NCI-H1105 (cell line): Measurements from ENCODE around the gene ARHGAP42.

ENCODE experiments used
- DNase-seq: peaks from one replicate; lab custom pipeline; 2025; lab: John Stamatoyannopoulos, UW

Gene ARHGAP42

GRCh38 chr11:101028644-101029043, 341.6 kb downstream of the ARHGAP42 start:
- DNase-seq, result no peak

GRCh38 chr11:101030015-101030414, 342.9 kb downstream of the ARHGAP42 start:
- DNase-seq, result no peak

GRCh38 chr11:101030692-101031091, 343.6 kb downstream of the ARHGAP42 start:
- DNase-seq, result no peak

GRCh38 chr11:101031713-101032112, 344.6 kb downstream of the ARHGAP42 start:
- no peak for DNase-seq

GRCh38 chr11:101032991-101033390, 345.9 kb downstream of the ARHGAP42 start:
- no peak for DNase-seq

GRCh38 chr11:101034076-101034475, 347.0 kb downstream of the ARHGAP42 start:
- no peak for DNase-seq

GRCh38 chr11:101035872-101036271, 348.8 kb downstream of the ARHGAP42 start:
- DNase-seq, result no peak
